Measurements from ENCODE around the gene CFI.
"Not testable (repeated sequence)": the region's sequence is repeated elsewhere in the genome, so short reads cannot be mapped to it uniquely, and the experiment has no call there.

Gene CFI

DNA sequence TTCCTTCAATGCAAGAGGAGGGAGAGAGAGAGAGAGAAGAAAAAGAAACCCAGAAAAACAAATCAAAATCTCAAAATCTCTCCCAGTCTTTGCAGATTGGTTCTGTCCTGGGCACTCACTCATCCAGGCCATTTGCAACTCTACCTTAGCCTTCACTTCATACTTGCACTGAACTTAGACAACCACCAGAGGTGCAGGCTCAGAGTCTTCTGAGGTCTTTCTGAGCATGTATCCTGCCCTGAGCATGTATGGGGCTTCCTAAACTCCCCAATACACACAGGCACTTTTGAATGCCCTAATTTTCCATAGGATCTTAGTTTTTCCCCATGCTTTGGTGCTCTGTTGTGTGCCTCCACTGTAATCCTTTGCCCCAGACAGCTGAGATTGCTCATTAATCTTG is 2.9 kb downstream of the CFI start:
- no peak for DNase-seq

DNA sequence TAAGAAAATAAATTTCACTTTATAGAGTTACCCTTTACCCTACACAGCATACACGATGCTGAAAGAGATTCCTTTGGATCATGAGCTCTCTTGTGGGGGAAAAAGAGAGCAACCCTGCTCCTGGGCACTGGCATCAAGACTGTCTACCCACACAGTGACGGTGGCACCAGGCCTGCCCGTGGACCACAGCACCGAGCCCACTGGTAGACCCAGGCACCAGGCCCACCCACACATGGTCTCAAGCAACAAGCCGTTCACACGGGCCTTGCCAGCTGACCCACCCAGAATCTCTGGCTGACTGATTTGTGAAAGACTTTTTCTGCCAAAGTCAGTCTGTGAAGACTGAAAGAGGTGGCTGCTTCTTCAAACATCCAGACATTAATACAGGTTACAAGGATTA is 6.7 kb downstream of the CFI start:
- no peak for DNase-seq

DNA sequence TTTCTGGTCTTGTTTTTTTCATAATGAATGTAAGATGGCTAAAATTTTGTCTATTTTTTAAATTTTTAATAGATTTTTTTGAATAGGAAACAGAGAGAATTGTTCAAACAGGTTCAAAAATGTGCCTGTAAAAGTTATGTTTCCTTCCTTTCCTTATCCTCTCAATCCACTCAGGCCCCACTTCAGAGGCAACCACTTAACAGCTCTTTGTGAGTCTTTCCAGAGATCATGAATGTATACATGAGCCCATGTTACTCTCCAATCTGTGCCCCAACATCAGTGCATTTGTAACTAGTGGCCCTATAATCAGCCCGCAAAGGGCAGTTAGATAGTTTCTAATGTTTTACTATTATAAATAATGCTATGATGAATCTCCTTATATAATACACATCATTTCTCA is 14.0 kb downstream of the CFI start:
- DNase-seq: no peak

DNA sequence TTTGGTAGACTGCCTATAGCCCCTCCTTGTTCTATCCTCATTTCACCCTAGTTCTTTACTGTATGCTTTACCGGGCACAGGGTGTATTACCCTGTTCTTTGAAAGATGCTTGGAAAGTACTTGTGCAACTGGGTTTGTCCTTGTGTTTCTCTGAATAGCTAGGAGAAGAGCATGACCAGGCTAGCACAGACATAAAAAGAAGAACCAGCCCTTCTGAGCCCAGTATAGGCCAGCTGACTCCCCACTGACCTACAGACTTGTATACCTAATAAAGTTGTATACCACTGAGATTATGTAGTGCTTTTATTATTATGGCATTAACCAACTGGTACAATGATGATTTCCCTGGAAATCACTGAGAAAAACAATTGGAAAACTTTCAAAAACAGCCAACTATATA is 15.0 kb downstream of the CFI start:
- DNase-seq: no peak

DNA sequence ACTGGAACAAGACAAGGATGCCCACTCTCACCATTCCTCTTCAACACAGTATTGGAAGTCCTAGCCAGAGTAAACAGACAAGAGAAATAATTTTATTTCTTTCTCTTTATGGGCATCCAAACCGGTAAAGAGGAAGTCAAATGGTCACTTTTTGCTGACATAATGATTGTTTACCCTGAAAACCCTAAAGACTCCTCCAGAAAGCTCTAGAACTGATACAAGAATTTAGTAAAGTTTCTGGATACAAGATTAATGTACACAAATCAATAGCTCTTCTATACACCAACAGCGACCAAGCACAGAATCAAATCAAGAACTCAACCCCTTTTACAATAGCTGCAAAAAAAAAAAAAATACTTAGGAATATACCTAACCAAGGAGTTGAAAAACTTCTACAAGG is 19.7 kb downstream of the CFI start:
- DNase-seq: not testable (repeated sequence)

DNA sequence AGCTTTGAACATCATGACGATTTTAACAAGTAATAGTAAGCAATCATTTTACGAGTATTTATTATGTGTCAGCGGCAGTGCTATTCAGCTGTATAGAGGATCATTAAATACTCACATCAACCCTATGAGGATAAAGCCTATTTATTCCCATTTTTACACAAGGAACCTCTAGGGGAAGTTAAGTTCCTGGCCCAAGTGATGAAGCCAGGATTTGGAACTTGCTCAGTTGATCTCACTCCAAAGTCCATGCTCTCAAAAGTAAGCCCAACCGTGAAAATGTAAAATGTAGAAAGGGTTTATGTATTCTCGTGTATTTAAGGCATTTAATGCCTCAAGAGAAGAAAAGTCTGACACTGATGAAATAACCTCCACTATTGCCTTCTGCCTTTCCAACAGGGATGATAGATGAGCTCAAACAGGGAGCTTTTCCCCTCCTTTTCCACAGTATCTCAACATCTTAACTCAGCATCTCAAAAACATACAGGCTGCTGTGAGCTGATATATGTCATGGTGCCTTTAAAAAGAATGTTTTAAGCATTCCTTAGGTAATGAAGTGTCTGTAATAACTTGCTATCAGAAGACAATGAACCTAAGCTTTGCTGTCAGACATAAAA is 36.9 kb downstream of the CFI start:
- no peak for DNase-seq

DNA sequence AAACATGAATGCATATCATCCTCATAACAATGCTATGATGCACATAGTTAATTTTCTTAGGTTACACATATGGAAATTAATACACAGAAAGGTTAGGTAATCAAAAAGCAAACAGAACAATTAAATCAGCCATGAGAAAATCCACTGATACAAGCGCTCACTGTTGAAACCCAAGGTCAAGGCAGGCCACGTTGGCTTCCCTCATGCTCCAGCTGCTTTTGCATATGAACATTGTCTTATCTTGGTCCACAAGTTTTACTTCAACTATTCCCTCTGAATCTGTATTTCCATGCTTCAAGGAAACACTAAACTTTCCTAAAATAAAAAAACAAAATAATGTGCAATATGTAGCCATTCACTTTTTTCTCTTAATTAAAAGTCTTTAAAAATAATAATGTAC is 37.4 kb downstream of the CFI start:
- DNase-seq: no peak

DNA sequence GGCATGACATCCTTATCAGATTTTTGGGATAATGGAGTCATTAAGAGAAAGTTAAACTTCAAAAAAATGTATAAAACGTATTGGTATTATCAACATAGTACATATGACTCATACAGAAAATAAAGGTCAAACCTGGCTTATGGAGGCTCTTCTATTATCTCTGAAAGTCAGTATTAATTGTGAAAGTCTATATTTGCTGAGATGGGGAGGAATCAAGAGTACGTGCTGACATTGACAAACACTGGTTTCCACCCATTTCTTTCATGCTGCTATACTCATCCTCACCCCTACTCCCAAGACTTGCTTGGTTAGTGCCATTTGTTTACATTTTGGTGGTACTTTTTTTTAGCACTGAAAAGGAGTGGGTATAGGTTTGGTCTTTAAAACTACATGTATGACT is 41.1 kb downstream of the CFI start:
- no peak for DNase-seq

DNA sequence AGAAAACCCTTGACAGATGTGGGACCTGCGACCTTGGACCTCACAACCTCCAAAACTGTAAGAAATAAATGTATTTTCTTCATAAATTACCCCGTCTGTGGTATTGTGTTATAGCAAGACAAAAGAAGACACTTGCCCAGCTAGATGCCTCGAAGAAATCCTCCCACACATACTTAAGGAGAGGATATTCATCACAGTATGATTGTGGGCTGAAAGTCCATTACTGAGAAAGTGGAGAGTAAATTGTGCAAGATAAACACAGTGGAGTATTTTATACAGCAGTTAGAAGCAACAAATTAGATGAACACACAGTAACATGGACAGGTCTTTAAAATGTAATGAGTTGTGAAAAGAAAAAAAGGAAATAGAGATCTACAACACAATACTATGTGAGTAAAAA is 46.1 kb downstream of the CFI start:
- DNase-seq: no peak

DNA sequence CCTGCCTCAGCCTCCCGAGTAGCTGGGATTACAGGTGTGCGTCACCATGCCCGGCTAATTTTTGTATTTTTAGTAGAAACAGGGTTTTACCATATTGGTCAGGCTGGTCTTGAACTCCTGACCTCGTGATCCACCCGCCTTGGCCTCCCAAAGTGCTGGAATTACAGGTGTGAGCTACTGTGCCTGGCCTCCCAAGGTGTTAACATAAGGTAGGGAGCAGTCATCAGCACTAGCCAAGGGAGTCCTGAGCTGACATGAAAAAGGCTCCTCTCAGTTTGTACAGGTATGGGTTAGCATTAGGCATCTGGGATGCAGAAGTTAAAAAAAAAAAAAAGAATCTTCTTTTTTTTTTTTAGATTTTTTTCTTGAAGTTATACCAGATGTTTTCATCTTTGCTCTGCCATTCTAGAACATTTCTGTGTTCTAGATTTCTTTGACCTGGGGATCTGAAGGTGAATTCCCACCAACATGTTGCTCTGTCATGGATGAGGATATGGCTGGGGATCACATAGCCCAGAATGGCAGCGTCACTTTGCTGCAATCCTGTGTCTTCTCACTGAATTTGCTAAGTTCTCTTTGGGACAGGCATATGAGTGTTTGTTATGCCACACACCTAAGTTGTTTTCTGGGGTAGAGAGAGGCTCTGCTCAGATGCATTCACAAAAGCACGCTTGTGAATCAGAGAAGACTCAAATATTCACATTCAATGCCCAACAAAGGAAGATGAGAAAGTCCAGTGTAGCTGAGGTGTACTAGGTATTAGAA is 47.5 kb downstream of the CFI start:
- no peak for DNase-seq

DNA sequence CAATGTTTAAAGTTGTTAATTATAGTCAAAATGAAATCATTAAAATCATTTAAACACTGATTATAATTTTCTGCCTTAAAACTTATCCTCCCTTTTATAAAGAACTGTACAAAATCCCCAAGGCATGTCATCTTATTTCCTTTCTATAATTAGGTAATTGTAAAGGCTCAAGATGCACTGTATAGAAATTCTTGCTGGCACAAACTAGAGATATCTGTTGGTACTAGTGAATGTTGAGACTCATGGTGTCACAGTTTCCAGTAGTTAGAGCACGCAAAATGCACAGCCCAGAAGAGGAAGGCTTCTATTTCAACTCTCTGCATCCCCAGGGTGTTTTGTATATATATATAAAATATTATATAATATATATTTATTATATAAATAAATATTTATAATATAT is 49.3 kb downstream of the CFI start:
- no peak for DNase-seq

DNA sequence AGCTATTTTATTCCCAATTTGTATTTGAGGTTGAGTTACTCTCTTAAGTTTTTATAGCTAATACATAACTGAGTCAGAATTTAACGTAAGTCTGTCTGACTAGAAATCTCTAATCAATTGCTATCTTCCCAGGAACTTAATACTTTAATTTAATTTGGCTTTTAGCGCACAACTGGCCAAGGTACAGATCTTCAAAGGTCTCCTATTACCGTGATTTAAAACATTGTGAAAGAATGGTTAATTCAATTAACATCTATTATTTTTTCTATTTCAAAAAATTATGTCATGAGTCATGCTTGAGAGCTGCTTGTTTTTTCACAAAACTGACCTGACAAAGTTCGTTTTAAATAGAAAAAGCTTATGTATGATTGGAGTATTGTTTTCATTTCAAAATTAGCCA is 49.9 kb downstream of the CFI start:
- DNase-seq: no peak

DNA sequence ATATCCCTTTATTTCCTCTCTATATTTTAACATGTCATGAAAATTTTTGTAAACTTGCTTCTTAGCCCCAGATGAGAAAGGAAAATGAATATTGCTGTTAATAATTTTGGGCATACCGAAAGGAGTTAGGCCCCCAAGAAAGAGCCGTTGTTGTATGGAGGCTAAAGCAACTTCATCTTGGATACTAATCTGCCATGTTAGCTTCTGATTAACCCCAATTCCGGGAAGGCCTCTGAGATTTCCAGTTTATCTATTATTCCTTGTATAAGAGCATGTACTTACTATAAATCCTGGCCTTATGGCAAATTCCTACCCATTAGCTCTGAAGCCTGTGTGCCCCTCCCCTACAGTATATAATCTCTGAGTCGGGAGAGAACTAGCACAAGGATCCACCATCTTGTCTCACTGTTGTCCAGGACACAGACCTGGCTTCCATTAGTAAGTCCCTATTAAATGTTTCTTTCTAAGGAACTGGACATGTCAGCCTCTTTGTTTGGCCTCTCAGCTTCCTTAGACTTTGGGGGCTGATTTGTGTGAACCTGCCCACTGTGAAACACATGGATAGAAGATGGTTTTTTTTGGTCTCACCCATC is 51.1 kb downstream of the CFI start:
- DNase-seq: no peak

DNA sequence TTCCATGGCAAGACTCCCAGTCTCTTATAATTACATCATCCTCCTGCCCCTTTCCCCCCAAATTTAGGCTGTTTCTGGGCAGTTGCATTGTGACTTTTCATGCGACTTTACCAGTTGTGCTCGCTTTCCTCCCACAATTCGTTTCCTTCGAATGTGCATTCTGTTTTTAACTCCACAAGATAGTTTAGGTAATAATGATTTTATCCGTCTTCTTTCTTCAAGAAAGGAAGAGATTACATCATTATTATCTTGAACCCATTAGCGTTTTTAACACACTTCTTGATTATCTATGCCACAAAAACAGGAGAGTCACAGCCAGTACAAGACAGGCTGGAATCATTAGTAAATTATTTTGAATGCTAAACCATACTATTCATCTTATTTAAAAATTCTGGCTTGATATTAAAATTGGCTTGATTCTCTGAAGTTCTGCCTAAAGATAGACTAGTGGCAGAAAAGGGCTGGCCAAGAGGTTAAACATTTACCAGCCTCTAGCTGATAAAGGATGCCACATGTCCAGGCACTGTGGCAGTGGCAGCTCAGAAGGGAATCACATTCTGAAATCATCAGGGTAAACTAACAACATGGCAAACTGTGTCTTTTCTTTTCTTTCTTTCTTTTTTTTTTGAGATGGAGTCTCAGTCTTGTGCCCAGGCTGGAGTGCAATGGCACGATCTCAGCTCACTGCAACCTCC is 52.3 kb downstream of the CFI start:
- no peak for DNase-seq

DNA sequence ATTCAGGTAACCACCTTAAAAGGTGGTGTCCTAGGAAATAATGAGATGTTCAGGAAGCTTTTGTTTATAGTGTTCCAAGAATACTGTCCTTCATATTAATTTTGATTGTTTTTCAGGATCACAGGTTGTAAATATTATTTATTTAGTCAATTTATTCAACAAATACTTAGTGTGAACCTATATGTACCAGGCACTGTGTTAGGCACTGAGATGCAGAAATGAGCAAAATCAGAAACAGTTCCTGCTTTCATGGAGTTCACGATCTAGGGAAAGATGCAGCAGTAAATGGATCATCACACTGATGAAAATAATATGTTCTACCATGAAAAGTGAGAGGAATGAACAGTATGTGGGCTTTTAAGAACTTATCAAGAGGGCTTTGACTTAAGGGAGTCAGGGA is 53.7 kb downstream of the CFI start:
- DNase-seq: no peak

DNA sequence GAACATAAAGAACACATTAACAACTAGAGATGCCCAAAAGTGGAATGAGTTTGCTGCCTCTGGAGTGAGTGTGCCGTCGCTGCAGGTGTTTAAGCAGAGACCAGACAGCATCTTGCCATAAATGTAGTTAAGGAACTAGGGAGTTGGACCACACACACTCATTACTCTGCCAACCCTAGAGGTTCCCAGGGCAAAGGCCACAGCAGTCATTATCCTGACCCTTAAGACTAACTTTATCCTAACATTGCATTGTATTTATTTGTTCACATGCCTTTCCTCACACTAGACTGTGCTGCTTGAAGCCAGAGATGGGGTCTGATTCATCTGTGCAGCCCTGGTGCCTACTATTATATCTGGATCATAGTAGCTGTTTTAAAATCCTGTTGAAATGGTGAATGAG is 55.1 kb downstream of the CFI start:
- no peak for DNase-seq

DNA sequence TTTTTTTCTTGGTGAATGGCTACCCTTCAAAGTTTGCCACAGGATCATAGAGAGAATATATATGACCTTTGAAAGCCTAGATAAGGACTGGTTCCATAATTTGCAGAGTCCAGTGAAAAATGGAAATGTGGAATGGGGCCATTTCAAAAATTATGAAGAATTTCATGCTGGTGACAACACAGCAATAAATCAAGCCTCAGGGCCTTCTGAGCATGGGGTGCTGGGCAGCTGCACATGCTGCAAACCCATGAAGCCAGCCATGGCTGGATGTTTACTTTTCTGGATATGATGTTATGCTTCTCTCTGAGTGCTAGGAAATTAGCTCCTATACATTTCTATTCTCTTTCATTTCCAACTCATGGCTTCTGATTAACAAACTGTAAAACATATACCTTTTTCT is 56.0 kb downstream of the CFI start:
- DNase-seq: no peak

DNA sequence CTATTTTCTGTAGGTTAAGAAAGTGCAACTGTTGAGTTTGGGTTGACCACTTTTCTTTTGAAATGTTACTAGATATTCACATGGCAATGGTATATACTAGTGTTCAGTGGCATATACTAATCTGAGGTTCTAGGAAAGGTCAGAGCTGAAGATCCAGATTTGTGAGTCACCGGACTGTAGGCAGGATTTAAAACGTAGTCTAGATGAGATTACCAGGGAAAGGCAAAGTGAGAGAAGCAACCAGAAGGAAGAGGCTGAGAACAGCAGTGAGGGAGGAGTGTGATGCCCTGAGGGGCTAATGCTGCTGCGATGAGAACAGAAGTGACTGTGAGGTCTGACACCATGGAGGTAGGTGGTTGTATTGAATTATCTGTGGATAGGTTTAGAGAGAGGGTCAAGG is 62.3 kb downstream of the CFI start:
- no peak for DNase-seq

DNA sequence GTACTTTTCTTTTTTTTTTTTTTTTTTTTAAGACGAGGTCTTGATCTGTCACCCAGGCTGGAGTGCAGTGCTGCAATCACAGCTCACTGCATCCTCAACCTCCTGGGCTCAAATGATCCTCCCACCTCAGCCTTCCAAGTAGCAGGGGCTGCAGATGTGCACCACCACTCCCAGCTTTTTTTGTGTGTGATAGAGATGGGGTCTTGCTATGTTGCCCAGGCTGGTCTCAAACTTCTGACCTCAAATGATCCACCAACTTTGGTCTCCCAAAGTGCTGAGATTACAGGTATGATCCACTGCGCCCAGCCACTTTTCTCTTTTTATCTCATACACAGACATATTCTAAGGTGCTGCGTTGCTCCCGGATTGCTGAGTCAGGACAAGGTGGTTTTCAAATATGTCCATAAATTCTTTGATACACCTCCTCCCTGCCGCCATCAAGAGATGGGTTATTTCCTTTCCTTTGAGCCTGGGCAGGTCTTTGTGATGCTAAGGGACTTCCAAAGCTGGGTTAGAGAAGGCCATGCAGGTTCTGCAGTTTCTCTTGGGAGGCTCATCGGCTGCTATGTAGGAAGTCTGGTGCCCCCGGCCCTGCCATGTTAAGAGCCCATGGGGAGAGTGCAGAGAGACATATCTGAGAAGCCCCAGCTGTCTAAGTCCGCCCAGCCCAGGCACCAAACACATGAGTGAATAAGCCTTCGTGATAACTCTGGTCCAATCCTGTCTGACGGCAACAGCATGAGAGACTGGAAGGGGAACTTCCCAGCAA is 63.5 kb downstream of the CFI start:
- DNase-seq: no peak

DNA sequence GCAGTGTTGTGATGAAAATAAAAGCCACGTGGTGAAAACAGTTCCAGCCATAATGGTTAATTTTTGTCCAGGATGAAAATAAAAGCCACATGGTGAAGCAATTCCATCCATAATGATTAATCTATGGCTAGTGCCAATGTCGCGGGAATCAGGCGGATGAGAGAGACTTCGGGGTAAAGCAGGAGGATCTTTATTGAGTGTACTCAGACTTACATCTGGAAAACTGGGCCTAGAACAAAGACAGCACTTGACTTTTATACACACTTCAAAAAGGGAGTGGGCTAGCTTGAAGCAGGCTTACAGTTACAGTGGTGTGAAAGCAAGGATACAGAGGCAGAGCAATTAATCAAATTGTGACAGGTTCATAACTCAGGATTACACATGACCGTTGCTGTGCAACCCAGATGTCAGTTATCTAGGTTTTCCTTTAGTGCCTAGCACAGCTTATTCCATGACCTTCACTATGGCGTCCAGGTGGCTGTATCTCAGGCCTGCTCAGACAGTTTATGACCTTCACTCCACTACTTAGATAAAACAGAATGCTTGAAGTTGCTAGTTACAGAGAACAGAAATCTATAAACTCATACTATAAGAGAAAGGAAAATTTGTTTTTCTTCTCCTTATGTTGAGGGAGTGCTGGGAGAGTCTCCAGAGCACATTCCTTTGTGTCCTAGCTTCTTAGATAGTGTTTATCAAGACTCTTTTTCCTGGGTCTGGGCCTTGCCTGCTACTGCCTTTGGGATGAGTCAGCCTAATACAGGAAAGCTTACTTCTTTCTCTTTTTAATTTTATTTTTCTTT is 66.0 kb downstream of the CFI start:
- no peak for DNase-seq

DNA sequence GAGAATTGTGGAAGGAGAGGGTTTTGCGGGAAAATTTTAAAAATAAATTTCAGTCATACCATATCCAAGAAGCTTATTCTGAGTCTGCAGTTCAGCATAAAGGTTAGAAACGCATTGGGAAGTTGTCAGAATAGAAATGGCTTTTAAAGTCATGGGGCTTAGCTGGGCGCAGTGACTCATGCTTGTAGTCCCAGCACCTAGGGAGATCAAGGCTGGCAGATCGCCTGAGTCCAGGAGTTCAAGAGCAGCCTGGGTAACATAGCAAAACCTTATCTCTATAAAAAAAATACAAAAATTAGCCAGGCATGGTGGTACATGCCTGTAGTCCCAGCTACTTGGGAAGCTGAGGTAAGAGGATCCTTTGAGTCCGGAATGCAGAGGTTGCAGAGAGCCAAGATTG is 68.1 kb downstream of the CFI start:
- DNase-seq: no peak
